HG03457 (cell line): Measurements from ENCODE around the gene SLC44A4.
A peak's percentile ranks its signal among the peaks of the same experiment; 100 is the strongest.
"Not testable (repeated sequence)": the region's sequence is repeated elsewhere in the genome, so short reads cannot be mapped to it uniquely, and the experiment has no call there.

ENCODE experiments used
- ATAC-seq: cut with Tn5 transposase; IDR thresholded peaks from one replicate; pipeline ENCODE4 v1.9.1; 2021; ENCODE audit warnings: moderate number of reproducible peaks; ENCODE audit not compliant: unreplicated experiment

SLC44A4 gene

DNA sequence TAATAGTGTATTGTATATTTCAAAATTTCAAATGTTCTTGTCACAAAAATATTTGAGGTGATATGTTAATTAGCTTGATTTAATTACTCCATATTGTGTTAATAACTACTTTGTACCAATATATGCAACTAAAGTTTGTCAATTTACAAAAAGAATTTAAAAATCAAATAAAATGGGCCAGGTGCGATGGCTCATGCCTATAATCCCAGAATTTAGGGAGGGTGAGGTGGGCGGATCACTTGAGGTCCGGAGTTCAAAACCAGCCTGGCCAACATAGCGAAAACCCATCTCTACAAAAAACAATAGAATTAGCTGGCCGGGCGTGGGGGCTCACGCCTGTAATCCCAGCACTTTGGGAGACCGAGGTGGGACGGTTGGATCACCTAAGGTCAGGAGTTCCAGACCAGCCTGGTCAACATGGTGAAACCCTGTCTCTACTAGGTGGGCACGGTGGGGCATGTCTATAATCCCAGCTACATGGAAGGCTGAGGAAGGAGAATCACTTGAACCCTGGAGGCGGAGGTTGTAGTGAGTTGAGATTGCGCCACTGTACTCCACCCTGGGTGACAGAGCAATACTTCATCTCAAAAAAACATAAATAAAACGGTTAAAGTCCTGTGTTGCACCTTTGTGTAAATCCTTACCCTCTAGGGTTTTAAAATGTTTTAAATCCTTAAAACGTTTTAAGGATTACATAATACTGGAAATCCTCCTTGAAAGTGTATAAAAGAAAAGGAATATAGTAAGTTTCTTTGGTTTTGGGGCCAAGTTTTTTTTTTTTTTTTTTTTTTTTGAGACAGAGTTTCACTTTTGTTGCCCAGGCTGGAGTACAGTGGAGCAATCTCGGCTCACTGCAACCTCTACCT, 47.2 kb downstream of the SLC44A4 start:
- no peak for ATAC-seq

DNA sequence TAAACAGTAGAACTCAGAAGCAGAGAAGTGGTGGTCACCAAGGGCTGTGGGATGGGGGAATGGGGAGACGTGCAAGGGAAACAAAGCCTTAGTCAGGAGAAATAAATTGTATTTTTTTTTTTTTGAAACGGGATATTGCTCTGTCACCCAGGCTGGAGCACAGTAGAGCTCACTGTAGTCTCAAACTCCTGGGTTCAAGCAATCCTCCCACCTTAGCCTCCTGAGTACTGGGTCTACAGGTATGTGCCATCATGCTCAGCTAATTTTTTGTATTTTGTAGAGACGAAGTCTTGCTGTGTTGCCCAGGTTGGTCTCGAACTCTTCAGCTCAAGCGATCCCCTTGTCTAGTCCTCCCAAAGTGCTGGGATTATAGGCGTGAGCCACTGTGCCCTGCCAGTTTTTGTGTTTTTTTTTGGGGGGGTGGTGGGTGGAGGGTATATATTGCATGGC, 47.9 kb downstream of the SLC44A4 start:
- ATAC-seq = no peak

DNA sequence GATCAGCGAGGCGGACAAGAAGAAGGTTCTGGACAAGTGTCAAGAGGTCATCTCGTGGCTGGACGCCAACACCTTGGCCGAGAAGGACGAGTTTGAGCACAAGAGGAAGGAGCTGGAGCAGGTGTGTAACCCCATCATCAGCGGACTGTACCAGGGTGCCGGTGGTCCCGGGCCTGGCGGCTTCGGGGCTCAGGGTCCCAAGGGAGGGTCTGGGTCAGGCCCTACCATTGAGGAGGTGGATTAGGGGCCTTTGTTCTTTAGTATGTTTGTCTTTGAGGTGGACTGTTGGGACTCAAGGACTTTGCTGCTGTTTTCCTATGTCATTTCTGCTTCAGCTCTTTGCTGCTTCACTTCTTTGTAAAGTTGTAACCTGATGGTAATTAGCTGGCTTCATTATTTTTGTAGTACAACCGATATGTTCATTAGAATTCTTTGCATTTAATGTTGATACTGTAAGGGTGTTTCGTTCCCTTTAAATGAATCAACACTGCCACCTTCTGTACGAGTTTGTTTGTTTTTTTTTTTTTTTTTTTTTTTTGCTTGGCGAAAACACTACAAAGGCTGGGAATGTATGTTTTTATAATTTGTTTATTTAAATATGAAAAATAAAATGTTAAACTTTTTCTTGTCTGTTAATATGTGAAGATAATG, 49.0 kb downstream of the SLC44A4 start:
- no peak for ATAC-seq

DNA sequence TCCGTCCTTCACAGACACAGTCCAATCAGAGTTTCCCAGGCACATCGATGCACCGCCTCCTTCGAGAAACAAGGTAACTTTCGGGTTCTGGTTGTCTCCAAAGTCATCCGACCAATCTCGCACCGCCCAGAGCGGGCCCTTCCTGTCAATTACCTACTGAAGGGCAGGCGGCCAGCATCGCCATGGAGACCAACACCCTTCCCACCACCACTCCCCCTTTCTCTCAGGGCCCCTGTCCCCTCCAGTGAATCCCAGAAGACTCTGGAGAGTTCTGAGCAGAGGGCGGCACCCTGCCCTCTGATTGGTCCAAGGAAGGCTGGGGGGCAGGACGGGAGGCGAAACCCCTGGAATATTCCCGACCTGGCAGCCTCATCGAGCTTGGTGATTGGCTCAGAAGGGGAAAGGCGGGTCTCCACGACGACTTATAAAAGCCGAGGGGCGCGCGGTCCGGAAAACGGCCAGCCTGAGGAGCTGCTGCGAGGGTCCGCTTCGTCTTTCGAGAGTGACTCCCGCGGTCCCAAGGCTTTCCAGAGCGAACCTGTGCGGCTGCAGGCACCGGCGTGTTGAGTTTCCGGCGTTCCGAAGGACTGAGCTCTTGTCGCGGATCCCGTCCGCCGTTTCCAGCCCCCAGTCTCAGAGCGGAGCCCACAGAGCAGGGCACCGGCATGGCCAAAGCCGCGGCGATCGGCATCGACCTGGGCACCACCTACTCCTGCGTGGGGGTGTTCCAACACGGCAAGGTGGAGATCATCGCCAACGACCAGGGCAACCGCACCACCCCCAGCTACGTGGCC, 51.3 kb downstream of the SLC44A4 start, which contains the start of gene HSPA1B:
Gene HSPA1B, plus strand, starts transcription at position 453 of the 794 bp plus-strand sequence. Its CDS starts 213 bp downstream, at position 666.
- ATAC-seq = peak; percentile 56

DNA sequence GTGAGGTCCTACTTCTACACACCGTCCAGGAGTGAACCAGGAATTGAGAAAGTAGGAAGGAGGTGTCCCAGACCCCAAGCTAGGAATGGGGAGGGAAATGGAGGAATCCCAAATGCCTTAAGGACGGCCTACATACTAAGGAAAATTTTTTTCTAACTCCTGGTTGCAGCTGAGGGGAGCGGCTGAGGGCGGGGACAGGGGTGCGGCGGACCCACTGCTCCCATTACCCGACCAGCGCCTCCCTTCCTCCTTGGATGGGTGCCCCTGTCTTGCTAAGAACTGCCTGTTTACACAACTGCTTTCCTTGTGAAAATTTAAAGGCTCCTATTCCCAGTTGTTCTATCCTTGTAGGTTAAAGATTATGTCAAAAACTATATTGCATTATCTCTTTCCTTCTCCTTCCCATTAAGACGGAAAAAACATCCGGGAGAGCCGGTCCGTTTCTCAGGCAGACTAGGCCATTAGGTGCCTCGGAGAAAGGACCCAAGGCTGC, 52.0 kb downstream of the SLC44A4 start:
- ATAC-seq = no peak

DNA sequence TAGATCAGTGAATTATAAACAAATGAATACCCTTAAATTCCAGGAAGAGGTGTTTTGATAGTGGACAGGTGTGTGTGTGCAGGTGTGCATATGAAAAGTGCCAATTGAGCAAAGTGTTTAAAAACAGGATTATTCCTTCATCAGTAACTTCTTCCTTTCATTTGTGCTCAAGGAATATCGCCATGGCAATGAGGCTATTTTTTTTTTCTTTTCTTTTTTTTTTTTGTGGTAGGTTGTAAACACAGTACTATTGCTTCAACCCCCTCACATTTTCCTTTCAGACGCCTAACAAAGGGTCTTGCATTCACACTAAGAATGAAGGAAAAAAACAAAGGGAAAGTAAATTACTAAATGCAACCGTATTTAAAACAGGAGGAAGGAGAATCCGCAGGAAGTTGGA, 53.2 kb downstream of the SLC44A4 start:
- no peak for ATAC-seq

DNA sequence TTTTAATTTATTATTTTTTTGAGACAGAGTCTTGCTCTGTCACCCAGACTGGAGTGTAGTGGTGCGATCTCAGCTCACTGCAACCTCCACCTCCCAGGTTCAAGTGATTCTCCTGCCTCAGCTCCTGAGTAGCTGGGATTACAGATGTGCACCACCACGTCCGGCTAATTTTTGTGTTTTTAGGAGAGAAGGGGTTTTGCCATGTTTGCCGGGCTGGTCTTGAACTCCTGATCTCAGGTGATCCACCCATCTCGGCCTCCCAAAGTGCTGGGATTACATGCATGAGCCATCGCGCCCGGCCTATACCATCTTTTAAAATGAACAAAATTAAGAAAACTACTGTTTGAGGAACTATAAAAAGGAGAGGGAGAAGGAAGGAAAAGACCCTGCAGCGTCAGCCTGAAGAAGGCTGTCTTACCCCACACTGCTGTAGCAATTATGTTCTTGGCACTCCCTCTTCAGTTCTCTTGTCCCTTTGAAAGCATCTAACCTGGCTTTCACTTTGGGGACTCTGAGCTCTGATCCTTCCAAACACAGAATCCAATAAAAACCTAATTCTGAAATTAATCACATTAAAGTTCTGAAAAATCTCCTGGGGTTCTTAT, 55.1 kb downstream of the SLC44A4 start:
- not testable (repeated sequence) for ATAC-seq

DNA sequence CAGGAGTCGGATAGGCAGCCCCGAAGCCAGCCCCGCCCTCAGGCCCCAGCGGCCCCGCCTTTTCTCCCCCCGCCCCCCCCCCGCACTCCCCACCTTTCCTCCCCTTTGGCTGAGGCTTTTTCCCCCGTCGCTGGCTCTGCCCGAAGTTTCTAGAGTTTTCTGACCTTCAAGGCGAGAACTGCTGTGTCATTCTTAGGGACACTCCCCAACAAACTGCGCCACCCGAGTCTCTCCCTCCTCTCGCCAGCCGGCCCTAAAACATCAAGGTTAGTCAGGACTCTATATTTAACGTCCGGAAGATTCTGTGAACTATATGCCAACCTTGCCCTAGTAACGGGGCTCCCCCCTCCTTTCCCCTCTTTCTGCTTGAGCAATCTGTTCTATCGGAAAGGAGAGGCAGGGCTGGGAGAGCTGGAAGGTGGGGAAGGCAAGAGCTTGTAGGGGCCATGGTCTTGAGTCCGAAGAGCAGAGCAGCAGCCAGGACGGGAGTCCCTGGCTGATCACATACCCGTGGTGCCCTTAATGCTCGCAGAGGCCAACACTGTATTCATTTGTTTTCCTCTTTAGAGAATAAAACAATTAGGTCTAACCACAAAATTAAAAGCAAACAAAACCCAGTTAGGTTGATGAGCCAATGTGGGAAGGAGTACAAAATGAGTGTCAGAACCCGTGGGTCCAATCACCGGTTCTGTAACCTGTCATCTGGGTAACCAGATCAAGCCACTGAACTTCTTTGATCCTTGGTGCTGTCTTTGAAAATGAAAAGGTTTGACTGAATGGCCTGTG, 56.6 kb downstream of the SLC44A4 start:
- ATAC-seq = no peak

DNA sequence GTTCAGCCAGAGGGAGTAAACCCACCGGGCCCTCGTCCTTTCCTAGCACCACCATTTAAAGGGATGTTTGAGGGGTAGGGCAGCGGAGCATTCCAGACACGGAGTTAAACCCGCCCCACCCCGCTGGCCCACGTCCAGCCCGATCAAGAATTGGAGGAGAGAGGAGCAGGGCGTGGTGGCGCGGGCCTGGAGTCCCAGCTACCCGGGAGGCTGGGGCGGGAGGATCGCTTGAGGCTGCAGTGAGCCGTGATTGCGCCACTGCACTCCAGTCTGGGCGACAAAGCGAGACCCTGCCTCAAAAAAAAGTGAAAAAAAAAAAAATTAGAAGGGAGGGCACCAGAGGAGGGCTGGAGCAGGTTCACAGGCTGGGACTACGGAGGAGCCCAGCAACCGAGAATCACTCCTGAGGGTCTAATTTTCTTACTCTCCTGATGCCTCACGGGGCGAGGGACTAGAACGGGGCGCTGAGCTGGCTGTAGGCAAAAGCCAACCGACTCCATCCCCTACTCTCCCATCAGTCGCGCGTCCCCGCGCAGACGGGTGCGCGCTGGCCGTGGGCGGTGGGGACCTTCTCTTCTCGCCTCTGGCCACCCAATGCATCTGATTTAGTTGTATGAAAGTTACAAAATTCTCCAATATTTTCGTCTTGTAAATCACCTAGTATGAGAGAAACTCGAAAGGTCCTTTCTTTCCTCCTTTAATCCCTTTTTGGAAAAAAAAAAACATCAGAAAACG, 57.3 kb downstream of the SLC44A4 start:
- ATAC-seq = no peak

DNA sequence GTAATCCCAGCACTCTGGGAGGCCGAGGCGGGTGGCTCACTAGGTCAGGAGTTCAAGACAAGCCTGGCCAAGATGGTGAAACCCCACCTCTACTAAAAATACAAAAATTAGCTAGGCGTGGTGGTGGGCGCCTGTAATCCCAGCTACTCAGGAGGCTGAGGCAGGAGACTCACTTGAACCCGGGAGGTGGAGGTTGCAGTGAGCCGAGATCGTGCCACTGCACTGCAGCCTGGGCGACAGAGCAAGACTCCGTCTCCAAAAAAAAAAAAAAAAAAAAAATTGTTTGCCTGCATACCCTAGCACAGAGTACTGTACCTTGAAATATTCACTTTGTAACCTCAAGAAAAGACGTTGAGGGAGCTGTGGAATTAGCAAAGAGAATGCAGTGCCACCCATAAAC, 58.4 kb downstream of the SLC44A4 start:
- ATAC-seq = not testable (repeated sequence)

DNA sequence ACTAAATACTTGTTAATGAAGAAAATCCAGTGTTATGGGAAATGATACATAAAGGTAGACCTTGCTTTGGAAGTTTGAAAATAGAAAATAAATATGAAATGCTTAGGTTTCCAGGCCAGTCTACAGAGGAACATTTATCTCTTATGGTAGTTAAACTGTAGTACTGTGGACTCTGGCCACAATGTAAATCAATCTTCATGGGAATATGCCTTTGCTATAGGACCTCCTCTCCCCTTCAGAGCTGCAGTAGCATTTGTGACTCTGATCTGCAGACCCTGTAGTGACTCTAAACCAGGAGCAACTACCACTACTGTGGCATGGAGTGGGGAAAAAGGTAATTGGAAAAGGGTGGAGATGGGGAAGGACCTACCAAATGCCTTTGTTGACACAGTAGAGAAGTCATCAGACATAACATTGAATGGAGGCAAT, 58.9 kb downstream of the SLC44A4 start:
- no peak for ATAC-seq

DNA sequence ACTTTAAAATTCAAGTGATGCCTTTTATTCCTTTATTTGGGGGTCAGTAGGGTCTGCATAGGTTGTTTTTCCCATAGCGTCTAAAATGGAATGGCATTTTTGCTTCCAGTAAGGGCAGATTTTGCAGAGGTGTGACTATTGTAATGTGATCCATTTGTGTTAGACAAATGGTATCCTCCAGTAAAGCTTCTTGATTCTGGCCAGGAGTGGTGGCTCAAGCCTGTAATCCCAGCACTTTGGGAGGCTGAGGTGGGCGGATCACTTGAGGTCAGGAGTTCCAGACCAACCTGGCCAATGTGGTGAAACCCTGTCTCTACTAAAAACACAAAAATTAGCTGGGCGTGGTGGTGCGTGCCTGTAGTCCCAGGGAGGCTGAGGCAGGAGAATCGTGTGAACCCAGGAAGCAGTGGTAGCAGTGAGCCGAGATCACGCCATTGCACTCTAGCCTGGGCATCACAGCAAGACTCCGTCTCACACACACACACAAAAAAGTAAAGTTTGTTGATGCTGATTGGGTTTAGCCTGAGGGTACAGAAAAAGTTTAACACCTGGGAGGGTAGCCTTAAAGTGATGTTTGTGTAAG, 60.8 kb downstream of the SLC44A4 start:
- ATAC-seq = not testable (repeated sequence)

DNA sequence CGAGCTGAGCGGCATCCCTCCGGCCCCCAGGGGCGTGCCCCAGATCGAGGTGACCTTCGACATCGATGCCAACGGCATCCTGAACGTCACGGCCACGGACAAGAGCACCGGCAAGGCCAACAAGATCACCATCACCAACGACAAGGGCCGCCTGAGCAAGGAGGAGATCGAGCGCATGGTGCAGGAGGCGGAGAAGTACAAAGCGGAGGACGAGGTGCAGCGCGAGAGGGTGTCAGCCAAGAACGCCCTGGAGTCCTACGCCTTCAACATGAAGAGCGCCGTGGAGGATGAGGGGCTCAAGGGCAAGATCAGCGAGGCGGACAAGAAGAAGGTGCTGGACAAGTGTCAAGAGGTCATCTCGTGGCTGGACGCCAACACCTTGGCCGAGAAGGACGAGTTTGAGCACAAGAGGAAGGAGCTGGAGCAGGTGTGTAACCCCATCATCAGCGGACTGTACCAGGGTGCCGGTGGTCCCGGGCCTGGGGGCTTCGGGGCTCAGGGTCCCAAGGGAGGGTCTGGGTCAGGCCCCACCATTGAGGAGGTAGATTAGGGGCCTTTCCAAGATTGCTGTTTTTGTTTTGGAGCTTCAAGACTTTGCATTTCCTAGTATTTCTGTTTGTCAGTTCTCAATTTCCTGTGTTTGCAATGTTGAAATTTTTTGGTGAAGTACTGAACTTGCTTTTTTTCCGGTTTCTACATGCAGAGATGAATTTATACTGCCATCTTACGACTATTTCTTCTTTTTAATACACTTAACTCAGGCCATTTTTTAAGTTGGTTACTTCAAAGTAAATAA, 61.5 kb downstream of the SLC44A4 start:
- not testable (repeated sequence) for ATAC-seq

DNA sequence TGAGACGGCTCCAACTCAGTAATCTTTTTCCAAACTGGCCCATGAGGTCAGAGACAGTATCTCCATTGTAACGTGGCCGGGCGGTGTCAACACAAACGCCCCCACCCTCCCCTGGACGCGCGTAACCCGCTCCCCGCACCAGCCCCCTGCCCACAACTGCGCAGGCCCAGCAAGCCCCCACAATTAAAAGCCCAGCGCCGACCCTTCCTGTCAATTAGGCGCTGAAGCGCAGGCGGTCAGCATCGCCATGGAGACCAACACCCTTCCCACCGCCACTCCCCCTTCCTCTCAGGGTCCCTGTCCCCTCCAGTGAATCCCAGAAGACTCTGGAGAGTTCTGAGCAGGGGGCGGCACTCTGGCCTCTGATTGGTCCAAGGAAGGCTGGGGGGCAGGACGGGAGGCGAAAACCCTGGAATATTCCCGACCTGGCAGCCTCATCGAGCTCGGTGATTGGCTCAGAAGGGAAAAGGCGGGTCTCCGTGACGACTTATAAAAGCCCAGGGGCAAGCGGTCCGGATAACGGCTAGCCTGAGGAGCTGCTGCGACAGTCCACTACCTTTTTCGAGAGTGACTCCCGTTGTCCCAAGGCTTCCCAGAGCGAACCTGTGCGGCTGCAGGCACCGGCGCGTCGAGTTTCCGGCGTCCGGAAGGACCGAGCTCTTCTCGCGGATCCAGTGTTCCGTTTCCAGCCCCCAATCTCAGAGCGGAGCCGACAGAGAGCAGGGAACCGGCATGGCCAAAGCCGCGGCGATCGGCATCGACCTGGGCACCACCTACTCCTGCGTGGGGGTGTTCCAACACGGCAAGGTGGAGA, 63.6 kb downstream of the SLC44A4 start, which contains the start of the genes HSPA1A and HSPA1L:
Gene HSPA1A, plus strand, starts transcription at position 519 of the 814 bp plus-strand sequence. Its CDS starts 214 bp downstream, at position 733.
Gene HSPA1L, minus strand, starts transcription at position 259 of the 814 bp plus-strand sequence. CDS start 3,311 bp downstream, outside the sequence.
- ATAC-seq = no peak

DNA sequence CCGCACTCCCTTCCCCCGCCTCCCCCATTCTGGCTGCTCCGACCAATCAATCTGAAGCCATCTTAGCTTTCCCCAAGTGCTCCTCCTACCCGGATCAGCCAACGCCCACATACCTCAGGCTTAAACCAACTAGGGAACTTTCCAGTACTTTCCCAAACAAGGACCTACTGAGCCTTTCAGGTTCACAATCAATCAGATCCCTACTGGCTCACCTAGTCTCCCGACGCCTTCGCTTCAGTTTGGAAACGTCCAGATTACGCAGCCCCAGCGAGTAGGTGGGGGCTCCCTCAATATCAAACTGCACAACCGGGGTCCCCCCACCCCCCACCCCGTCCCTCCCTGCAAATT, 64.1 kb downstream of the SLC44A4 start:
- ATAC-seq = no peak

DNA sequence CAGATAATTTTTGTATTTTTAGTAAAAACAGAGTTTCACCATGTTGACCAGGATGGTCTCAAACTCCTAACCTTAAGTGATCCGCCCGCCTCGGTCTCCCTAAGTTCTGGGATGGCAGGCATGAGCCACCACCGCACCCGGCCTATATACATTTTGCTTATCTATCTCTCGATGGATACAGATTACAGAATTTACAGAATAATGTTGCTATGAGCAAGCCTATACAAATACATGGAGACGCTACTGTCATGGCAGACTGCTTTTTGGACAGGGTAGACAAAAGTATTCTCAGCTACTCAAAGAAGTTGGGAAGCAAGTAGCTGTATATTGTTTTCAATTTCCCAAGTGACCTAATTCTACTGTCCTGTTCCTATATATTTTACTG, 65.3 kb downstream of the SLC44A4 start:
- ATAC-seq = no peak
